HepG2 (cell line): ENCODE measurements around the gene METTL26. TPM values are rescaled to one million over a fixed set of nuclear protein-coding genes. Genes with fewer than 3 reads are reported as not detected.
A peak's percentile ranks its signal among the peaks of the same experiment; 100 is the strongest.

Experiments
- BCL6 ChIP-seq: IDR thresholded peaks from 2 replicates; pipeline ENCODE4 v1.6.1; 2016; ENCODE audit warnings: missing genetic modification reagents, missing compliant biosample characterization
- DR1 ChIP-seq: sonication (generic); formaldehyde crosslinking; IDR thresholded peaks from 2 replicates; pipeline ENCODE4 v1.8.0; 2021; ENCODE audit warnings: mild to moderate bottlenecking, missing genetic modification reagents, inconsistent platforms
- ELF1 ChIP-seq: sonication (generic); formaldehyde crosslinking; IDR thresholded peaks from 2 replicates; pipeline ENCODE4 v1.4.0; 2020; ENCODE audit warnings: missing genetic modification reagents
- ESRRA ChIP-seq: sonication (generic); formaldehyde crosslinking; IDR thresholded peaks from 2 replicates; pipeline ENCODE4 v1.5.1; 2020; ENCODE audit warnings: mild to moderate bottlenecking, low read depth, missing genetic modification reagents
- FOXK1 ChIP-seq: sonication (generic); formaldehyde crosslinking; IDR thresholded peaks from 2 replicates; pipeline ENCODE4 v1.4.0; 2020; ENCODE audit warnings: low read depth, missing genetic modification reagents, borderline replicate concordance
- GABPA ChIP-seq, 2 experiments: IDR thresholded peaks; 2 replicates each; pipeline ENCODE4 v1.6.1; 2011 to 2016; ENCODE audit warnings: low read depth in 2 of 2, low read length in 1 of 2, missing biosample characterization in 1 of 2, missing genetic modification characterization in 1 of 2
- HOXD1 ChIP-seq: sonication (generic); formaldehyde crosslinking; IDR thresholded peaks from 2 replicates; pipeline ENCODE4 v1.5.0; 2020; ENCODE audit warnings: missing genetic modification reagents
- KDM3A ChIP-seq: IDR thresholded peaks from 2 replicates; pipeline ENCODE4 v1.6.1; 2018; ENCODE audit warnings: low read depth, missing compliant biosample characterization
- NAIF1 ChIP-seq: sonication (generic); formaldehyde crosslinking; IDR thresholded peaks from 2 replicates; pipeline ENCODE4 v1.5.0; 2020; ENCODE audit warnings: mild to moderate bottlenecking, missing genetic modification reagents, borderline replicate concordance
- SAP130 ChIP-seq: IDR thresholded peaks from 2 replicates; pipeline ENCODE4 v1.6.1; 2016; ENCODE audit warnings: low read depth
- SIX4 ChIP-seq: sonication (generic); formaldehyde crosslinking; IDR thresholded peaks from 2 replicates; pipeline ENCODE4 v1.4.0; 2020; ENCODE audit warnings: missing genetic modification reagents
- SRSF9 ChIP-seq: fragments of 200-400 bp; formaldehyde crosslinking; IDR thresholded peaks from 2 replicates; pipeline ENCODE4 v1.6.1; 2018; ENCODE audit warnings: borderline replicate concordance, mild to moderate bottlenecking, low read depth, low read length; ENCODE audit not compliant: insufficient read depth, poor library complexity, severe bottlenecking
- THYN1 ChIP-seq: sonication (generic); formaldehyde crosslinking; IDR thresholded peaks from 2 replicates; pipeline ENCODE4 v1.8.1; 2023; ENCODE audit warnings: low read depth, mild to moderate bottlenecking, moderate library complexity, missing genetic modification reagents, borderline replicate concordance
- ZBTB8A ChIP-seq: sonication (generic); formaldehyde crosslinking; IDR thresholded peaks from 2 replicates; pipeline ENCODE4 v1.4.0; 2020; ENCODE audit warnings: mild to moderate bottlenecking, low read depth, missing genetic modification reagents, borderline replicate concordance
- ZNF292 ChIP-seq: sonication (generic); formaldehyde crosslinking; IDR thresholded peaks from 2 replicates; pipeline ENCODE4 v1.8.1; 2022; ENCODE audit warnings: mild to moderate bottlenecking, low read depth, missing genetic modification reagents, borderline replicate concordance
- ZNF446 ChIP-seq: sonication (generic); formaldehyde crosslinking; IDR thresholded peaks from 2 replicates; pipeline ENCODE4 v1.5.0; 2020; ENCODE audit warnings: mild to moderate bottlenecking, missing genetic modification reagents
- ZNF703 ChIP-seq: sonication (generic); formaldehyde crosslinking; IDR thresholded peaks from 2 replicates; pipeline ENCODE4 v1.5.1; 2020; ENCODE audit warnings: missing genetic modification reagents, mild to moderate bottlenecking, moderate library complexity, borderline replicate concordance
- polyA plus RNA-seq, 8 experiments: library from polyadenylated mRNA; depleted of rRNA in 3 of 8; stranded (reverse) in 7 of 8; unstranded in 1 of 8; fragments of >200 nt; fragmentation: Illumina TruSeq in 4 of 8; extraction: Trizol in 4 of 8; gene quantifications; 2 replicates each; pipeline versions ENCODE4 v1.2.1 to v1.2.3, GENCODE V29; 2011 to 2016; ENCODE audit warnings: low read depth in 4 of 8, missing spikeins in 1 of 8, mixed read lengths in 1 of 8; ENCODE audit not compliant: insufficient read depth in 1 of 8
- total RNA-seq, 5 experiments: library from RNA; depleted of rRNA; stranded (reverse); fragments of >200 nt; fragmentation: Illumina TruSeq; extraction: Trizol; gene quantifications; 2 replicates each; pipeline ENCODE4 v1.2.3, GENCODE V29; 2016; ENCODE audit warnings: low read depth in 1 of 5
- TF ChIP-seq, protein P1 (sequence below): IDR thresholded peaks from 2 replicates; pipeline ENCODE4 v1.6.1; 2012; ENCODE audit warnings: low read depth, low read length, improper control_type of control experiment
- TF ChIP-seq, protein P2 (sequence below): sonication (generic); IDR thresholded peaks from 2 replicates; pipeline ENCODE4 v1.6.1; 2016; ENCODE audit warnings: low read depth, borderline replicate concordance
- TF ChIP-seq, protein P3 (sequence below): sonication (generic); formaldehyde crosslinking; IDR thresholded peaks from 2 replicates; pipeline ENCODE4 v1.9.0; 2021; ENCODE audit warnings: missing genetic modification reagents, borderline replicate concordance
- TF ChIP-seq, protein P4 (sequence below): sonication (generic); formaldehyde crosslinking; IDR thresholded peaks from 2 replicates; pipeline ENCODE4 v1.5.0; 2020; ENCODE audit warnings: missing genetic modification reagents

METTL26 gene
- total and polyA plus RNA-seq, 2 of the 13 experiments (the other 11 are each of a cell fraction or from before 2014, with no cell fraction given), result 65.5 to 70.1 TPM

DNA sequence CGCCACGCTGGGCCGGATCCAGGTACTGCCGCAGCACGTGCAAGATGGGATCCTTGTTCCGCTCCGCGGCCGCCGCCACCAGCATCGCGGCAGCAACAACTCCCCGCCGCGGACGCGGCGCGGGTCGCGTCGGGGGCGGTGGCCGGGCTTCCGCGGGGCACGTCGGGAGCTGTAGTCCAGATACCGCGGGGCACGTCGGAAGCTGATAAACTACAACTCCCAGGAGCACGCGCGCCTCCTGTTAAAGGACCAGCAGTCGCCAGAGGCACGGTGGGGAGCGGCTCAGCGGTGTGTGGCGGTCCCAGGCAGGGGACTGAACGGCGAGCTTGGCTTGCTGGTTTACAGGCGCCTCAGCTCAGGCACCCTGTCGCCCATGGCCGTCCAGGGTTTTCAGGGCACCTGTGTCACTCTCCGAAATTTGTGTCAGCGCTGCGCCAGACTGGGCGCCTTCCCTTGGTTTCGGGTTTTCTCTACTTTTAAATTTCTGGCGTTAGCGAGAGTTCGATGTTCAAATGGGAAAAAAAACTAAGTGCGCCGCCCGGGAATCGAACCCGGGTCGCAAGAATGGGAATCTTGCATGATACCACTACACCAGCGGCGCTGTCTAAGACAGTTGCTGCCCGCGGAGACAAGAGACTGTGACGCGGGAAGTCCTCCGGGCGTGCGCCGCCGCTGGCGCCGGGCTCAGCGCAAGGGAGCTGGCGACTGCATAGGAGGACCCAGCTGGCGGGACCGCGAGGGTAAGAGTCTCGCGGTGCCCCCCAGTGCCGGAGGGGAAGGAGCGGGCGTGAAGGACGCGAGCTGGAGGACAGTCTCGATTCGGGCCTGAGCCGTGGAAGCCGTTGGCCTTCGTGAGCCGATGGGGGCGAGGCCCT lies at the start of gene METTL26 (continued):
- TF ChIP-seq, protein P1, sequence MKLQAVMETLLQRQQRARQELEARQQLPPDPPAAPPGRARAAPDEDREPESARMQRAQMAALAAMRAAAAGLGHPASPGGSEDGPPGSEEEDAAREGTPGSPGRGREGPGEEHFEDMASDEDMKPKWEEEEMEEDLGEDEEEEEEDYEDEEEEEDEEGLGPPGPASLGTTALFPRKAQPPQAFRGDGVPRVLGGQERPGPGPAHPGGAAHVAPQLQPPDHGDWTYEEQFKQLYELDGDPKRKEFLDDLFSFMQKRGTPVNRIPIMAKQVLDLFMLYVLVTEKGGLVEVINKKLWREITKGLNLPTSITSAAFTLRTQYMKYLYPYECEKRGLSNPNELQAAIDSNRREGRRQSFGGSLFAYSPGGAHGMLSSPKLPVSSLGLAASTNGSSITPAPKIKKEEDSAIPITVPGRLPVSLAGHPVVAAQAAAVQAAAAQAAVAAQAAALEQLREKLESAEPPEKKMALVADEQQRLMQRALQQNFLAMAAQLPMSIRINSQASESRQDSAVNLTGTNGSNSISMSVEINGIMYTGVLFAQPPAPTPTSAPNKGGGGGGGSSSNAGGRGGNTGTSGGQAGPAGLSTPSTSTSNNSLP, result 0 out of 2 replicates have a peak, but pooled peaks have one; percentile 7
- TF ChIP-seq GABPA (IDR thresholded peaks at IDR 0.05; ENCODE audit: low read depth, low read length), result peak; percentile 54; the same call in 1 of the 2 replicates
- TF ChIP-seq GABPA (CRISPR knock-in tag; IDR thresholded peaks at IDR 0.05; ENCODE audit: low read depth), result peak; percentile 78
- TF ChIP-seq FOXK1, result peak; percentile 68; the same call in 1 of the 2 replicates
- peak; percentile 56; the same call in 1 of the 2 replicates for TF ChIP-seq ELF1
- TF ChIP-seq SIX4 (CRISPR knock-in tag), result no peak
- peak; percentile 41; the same call in 1 of the 2 replicates for TF ChIP-seq ZNF703 (CRISPR knock-in tag)
- TF ChIP-seq, protein P2, sequence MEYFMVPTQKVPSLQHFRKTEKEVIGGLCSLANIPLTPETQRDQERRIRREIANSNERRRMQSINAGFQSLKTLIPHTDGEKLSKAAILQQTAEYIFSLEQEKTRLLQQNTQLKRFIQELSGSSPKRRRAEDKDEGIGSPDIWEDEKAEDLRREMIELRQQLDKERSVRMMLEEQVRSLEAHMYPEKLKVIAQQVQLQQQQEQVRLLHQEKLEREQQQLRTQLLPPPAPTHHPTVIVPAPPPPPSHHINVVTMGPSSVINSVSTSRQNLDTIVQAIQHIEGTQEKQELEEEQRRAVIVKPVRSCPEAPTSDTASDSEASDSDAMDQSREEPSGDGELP, result no peak; the same call in 1 of the 2 replicates
- no peak for TF ChIP-seq SRSF9
- TF ChIP-seq NAIF1, result peak; percentile 85; the same call in 1 of the 2 replicates
- TF ChIP-seq ESRRA, result no peak; the same call in none of the 2 replicates
- TF ChIP-seq ZNF292 (CRISPR knock-in tag), result no peak
- TF ChIP-seq THYN1, result no peak
- TF ChIP-seq DR1 (CRISPR knock-in tag), result no peak; the same call in 1 of the 2 replicates
- TF ChIP-seq, protein P3, sequence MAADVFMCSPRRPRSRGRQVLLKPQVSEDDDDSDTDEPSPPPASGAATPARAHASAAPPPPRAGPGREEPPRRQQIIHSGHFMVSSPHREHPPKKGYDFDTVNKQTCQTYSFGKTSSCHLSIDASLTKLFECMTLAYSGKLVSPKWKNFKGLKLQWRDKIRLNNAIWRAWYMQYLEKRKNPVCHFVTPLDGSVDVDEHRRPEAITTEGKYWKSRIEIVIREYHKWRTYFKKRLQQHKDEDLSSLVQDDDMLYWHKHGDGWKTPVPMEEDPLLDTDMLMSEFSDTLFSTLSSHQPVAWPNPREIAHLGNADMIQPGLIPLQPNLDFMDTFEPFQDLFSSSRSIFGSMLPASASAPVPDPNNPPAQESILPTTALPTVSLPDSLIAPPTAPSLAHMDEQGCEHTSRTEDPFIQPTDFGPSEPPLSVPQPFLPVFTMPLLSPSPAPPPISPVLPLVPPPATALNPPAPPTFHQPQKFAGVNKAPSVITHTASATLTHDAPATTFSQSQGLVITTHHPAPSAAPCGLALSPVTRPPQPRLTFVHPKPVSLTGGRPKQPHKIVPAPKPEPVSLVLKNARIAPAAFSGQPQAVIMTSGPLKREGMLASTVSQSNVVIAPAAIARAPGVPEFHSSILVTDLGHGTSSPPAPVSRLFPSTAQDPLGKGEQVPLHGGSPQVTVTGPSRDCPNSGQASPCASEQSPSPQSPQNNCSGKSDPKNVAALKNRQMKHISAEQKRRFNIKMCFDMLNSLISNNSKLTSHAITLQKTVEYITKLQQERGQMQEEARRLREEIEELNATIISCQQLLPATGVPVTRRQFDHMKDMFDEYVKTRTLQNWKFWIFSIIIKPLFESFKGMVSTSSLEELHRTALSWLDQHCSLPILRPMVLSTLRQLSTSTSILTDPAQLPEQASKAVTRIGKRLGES (CRISPR knock-in tag), result no peak
- TF ChIP-seq, protein P4, sequence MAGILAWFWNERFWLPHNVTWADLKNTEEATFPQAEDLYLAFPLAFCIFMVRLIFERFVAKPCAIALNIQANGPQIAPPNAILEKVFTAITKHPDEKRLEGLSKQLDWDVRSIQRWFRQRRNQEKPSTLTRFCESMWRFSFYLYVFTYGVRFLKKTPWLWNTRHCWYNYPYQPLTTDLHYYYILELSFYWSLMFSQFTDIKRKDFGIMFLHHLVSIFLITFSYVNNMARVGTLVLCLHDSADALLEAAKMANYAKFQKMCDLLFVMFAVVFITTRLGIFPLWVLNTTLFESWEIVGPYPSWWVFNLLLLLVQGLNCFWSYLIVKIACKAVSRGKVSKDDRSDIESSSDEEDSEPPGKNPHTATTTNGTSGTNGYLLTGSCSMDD, result no peak
- no peak for TF ChIP-seq HOXD1 (CRISPR knock-in tag)
- no peak for TF ChIP-seq KDM3A (CRISPR knock-in tag)
- TF ChIP-seq SAP130 (CRISPR knock-in tag), result peak; percentile 89
- TF ChIP-seq ZBTB8A (CRISPR knock-in tag), result no peak; the same call in 1 of the 2 replicates
- TF ChIP-seq BCL6, result peak; percentile 35
- TF ChIP-seq ZNF446 (CRISPR knock-in tag), result peak; percentile 86; the same call in 1 of the 2 replicates
